ENCODE data around the gene TIMM21.

GRCh38 chr18:74184875-74185274 lies 36.6 kb downstream of the TIMM21 start:
- no peak for TF ChIP-seq CTCF (IDR thresholded peaks at IDR 0.05; ENCODE audit: borderline replicate concordance, extremely low read depth, low read length, poor library complexity, severe bottlenecking)
- no peak for TF ChIP-seq EZH2 (IDR thresholded peaks at IDR 0.05; ENCODE audit: borderline replicate concordance, low read depth, low read length, severe bottlenecking)

Measured in DND-41 (cell line).